Breast epithelium (tissue), 3 donors: ENCODE measurements around the gene TEPSIN.

ENCODE experiments used
- CTCF ChIP-seq, 3 donors: fragments of 450-650 bp; IDR thresholded peaks; one replicate each; pipeline ENCODE4 v1.5.1; 2016 to 2017; ENCODE audit warnings: antibody characterized with exemption in 3 of 3, mild to moderate bottlenecking in 3 of 3, moderate library complexity in 3 of 3
- POLR2A ChIP-seq: fragments of 450-650 bp; IDR thresholded peaks from one replicate; pipeline ENCODE4 v1.6.1; 2016; ENCODE audit warnings: antibody characterized with exemption, mild to moderate bottlenecking, moderate library complexity
- POLR2AphosphoS5 ChIP-seq, 3 donors: sonication (generic); formaldehyde crosslinking; IDR thresholded peaks; one replicate each; pipeline ENCODE4 v1.6.1; 2017; ENCODE audit warnings: antibody characterized with exemption in 3 of 3

GRCh38 chr17:81193051-81193410 is 45.8 kb downstream of the TEPSIN start:
- TF ChIP-seq CTCF (IDR thresholded peaks at IDR 0.05) (no peak), POLR2A (no peak), POLR2AphosphoS5 (IDR thresholded peaks at IDR 0.05) (no peak)
